ENCODE measurements around the gene SUCLG2.

GRCh38 chr3:67559029-67559605 is 95.3 kb downstream of the SUCLG2 start:
- TF ChIP-seq CTCF (IDR thresholded peaks at IDR 0.05; ENCODE audit: low read depth, low read length, poor library complexity, severe bottlenecking) (no peak), EZH2phosphoT487 (IDR thresholded peaks at IDR 0.05; ENCODE audit: borderline replicate concordance, low read length) (no peak)

All from DOHH2 (cell line).